IMR-90 (cell line): ENCODE results near the gene SMOC1.

ENCODE experiments used
- CTCF ChIP-seq: conservative IDR thresholded peaks from 2 replicates; pipeline ENCODE4 v1.5.1; 2012; ENCODE audit warnings: mild to moderate bottlenecking, low read depth, low read length, improper control_type of control experiment
- POLR2A ChIP-seq: IDR thresholded peaks from 2 replicates; pipeline ENCODE4 v1.6.1; 2012; ENCODE audit warnings: mild to moderate bottlenecking, low read depth, low read length
- USF2 ChIP-seq: fragments of 150-350 bp; IDR thresholded peaks from 2 replicates; pipeline ENCODE4 v1.6.1; 2017; ENCODE audit warnings: mild to moderate bottlenecking, antibody characterized with exemption, low read length, low read depth

GRCh38 chr14:70047598-70048312 lies 168.5 kb downstream of the SMOC1 start:
- TF ChIP-seq CTCF (no peak), USF2 (no peak), POLR2A (no peak)
